Measurements from ENCODE around the gene PTH1R. TPM values are rescaled to one million over a fixed set of nuclear protein-coding genes. Genes with fewer than 3 reads are reported as not detected.

Gene PTH1R
- total RNA-seq, 1 experiment from 2014 or later: 32.3 TPM

- Histone ChIP-seq H3K27me3 (ENCODE audit: control insufficient read depth, insufficient read depth, low read length) (no peaks in the 10 kb centered on the region), H3K36me3 (replicated peaks; ENCODE audit: control insufficient read depth, insufficient read depth, low read length) (peaks cover 42% of the 10 kb centered on the region), H3K4me3 (ENCODE audit: insufficient read depth, low read depth, low read length) (no peak overlapping the region)
- DNase-seq: peak; percentile 92
These were observed 46.2 kb downstream of the PTH1R start for GRCh38 chr3:46923559-46924350.

- Histone ChIP-seq H3K4me3 (ENCODE audit: insufficient read depth, low read depth, low read length) (no peak overlapping the region), H3K36me3 (replicated peaks; ENCODE audit: control insufficient read depth, insufficient read depth, low read length) (peaks cover 43% of the 10 kb centered on the region), H3K27me3 (ENCODE audit: control insufficient read depth, insufficient read depth, low read length) (no peaks in the 10 kb centered on the region)
- no peak for DNase-seq
These were observed 47.5 kb downstream of the PTH1R start for GRCh38 chr3:46924921-46925584.

- Histone ChIP-seq H3K27me3 (ENCODE audit: control insufficient read depth, insufficient read depth, low read length) (no peaks in the 10 kb centered on the region), H3K36me3 (replicated peaks; ENCODE audit: control insufficient read depth, insufficient read depth, low read length) (peaks cover 41% of the 10 kb centered on the region), H3K4me3 (ENCODE audit: insufficient read depth, low read depth, low read length) (no peak overlapping the region)
- DNase-seq: no peak
These were observed 48.0 kb downstream of the PTH1R start for GRCh38 chr3:46925585-46925934.

- no peak overlapping the region for H3K4me3 ChIP-seq (ENCODE audit: insufficient read depth, low read depth, low read length)
- DNase-seq: no peak
These were observed 48.5 kb downstream of the PTH1R start for GRCh38 chr3:46926039-46926438.

GRCh38 chr3:46926447-46926846 is 48.9 kb downstream of the PTH1R start:
- Histone ChIP-seq H3K4me3 (ENCODE audit: insufficient read depth, low read depth, low read length) (no peak overlapping the region), H3K27me3 (ENCODE audit: control insufficient read depth, insufficient read depth, low read length) (no peaks in the 10 kb centered on the region), H3K36me3 (replicated peaks; ENCODE audit: control insufficient read depth, insufficient read depth, low read length) (peaks cover 33% of the 10 kb centered on the region)
- DNase-seq: no peak

More at GRCh38 chr3:46926039-46926438, 48.5 kb downstream of the PTH1R start:
- Histone ChIP-seq H3K36me3 (replicated peaks; ENCODE audit: control insufficient read depth, insufficient read depth, low read length) (peaks cover 36% of the 10 kb centered on the region), H3K27me3 (ENCODE audit: control insufficient read depth, insufficient read depth, low read length) (no peaks in the 10 kb centered on the region)

- Histone ChIP-seq H3K27me3 (ENCODE audit: control insufficient read depth, insufficient read depth, low read length) (no peaks in the 10 kb centered on the region), H3K36me3 (replicated peaks; ENCODE audit: control insufficient read depth, insufficient read depth, low read length) (peaks cover 29% of the 10 kb centered on the region), H3K4me3 (ENCODE audit: insufficient read depth, low read depth, low read length) (no peak overlapping the region)
- no peak for DNase-seq
These were observed 49.6 kb downstream of the PTH1R start for GRCh38 chr3:46926871-46927717.

GRCh38 chr3:46927718-46928073 is 50.2 kb downstream of the PTH1R start:
- Histone ChIP-seq H3K4me3 (ENCODE audit: insufficient read depth, low read depth, low read length) (no peak overlapping the region), H3K27me3 (ENCODE audit: control insufficient read depth, insufficient read depth, low read length) (no peaks in the 10 kb centered on the region), H3K36me3 (replicated peaks; ENCODE audit: control insufficient read depth, insufficient read depth, low read length) (peaks cover 24% of the 10 kb centered on the region)
- no peak for DNase-seq

GRCh38 chr3:46928282-46928681 is 50.8 kb downstream of the PTH1R start:
- Histone ChIP-seq H3K27me3 (ENCODE audit: control insufficient read depth, insufficient read depth, low read length) (no peaks in the 10 kb centered on the region), H3K4me3 (ENCODE audit: insufficient read depth, low read depth, low read length) (no peak overlapping the region), H3K36me3 (replicated peaks; ENCODE audit: control insufficient read depth, insufficient read depth, low read length) (peaks cover 20% of the 10 kb centered on the region)
- no peak for DNase-seq

- DNase-seq: no peak
- H3K36me3 ChIP-seq (replicated peaks; ENCODE audit: control insufficient read depth, insufficient read depth, low read length): peaks cover 15% of the 10 kb centered on the region
- no peaks in the 10 kb centered on the region for H3K27me3 ChIP-seq (ENCODE audit: control insufficient read depth, insufficient read depth, low read length)
- H3K4me3 ChIP-seq (ENCODE audit: insufficient read depth, low read depth, low read length): no peak overlapping the region
These were observed 51.8 kb downstream of the PTH1R start for GRCh38 chr3:46929324-46929723.

- no peak overlapping the region for H3K4me3 ChIP-seq (ENCODE audit: insufficient read depth, low read depth, low read length)
- peaks cover 13% of the 10 kb centered on the region for H3K36me3 ChIP-seq (replicated peaks; ENCODE audit: control insufficient read depth, insufficient read depth, low read length)
- no peak for DNase-seq
- no peaks in the 10 kb centered on the region for H3K27me3 ChIP-seq (ENCODE audit: control insufficient read depth, insufficient read depth, low read length)
These were observed 52.8 kb downstream of the PTH1R start for GRCh38 chr3:46930166-46930944.

- Histone ChIP-seq H3K27me3 (ENCODE audit: control insufficient read depth, insufficient read depth, low read length) (no peaks in the 10 kb centered on the region), H3K36me3 (replicated peaks; ENCODE audit: control insufficient read depth, insufficient read depth, low read length) (peaks cover 8% of the 10 kb centered on the region), H3K4me3 (ENCODE audit: insufficient read depth, low read depth, low read length) (no peak overlapping the region)
- DNase-seq: no peak
These were observed 53.5 kb downstream of the PTH1R start for GRCh38 chr3:46930945-46931403.

- H3K36me3 ChIP-seq (replicated peaks; ENCODE audit: control insufficient read depth, insufficient read depth, low read length): peaks cover 6% of the 10 kb centered on the region
- DNase-seq: no peak
- H3K4me3 ChIP-seq (ENCODE audit: insufficient read depth, low read depth, low read length): no peak overlapping the region
- no peaks in the 10 kb centered on the region for H3K27me3 ChIP-seq (ENCODE audit: control insufficient read depth, insufficient read depth, low read length)
These were observed 54.3 kb downstream of the PTH1R start for GRCh38 chr3:46931631-46932331.

- H3K27me3 ChIP-seq (ENCODE audit: control insufficient read depth, insufficient read depth, low read length): no peaks in the 10 kb centered on the region
- H3K4me3 ChIP-seq (ENCODE audit: insufficient read depth, low read depth, low read length): no peak overlapping the region
- DNase-seq: no peak
- peaks cover 4% of the 10 kb centered on the region for H3K36me3 ChIP-seq (replicated peaks; ENCODE audit: control insufficient read depth, insufficient read depth, low read length)
These were observed 55.1 kb downstream of the PTH1R start for GRCh38 chr3:46932455-46933225.

All from H7 (cell line).